IMR-90 (cell line): Measurements from ENCODE around the gene POLR2E. TPM values are rescaled to one million over a fixed set of nuclear protein-coding genes. Genes with fewer than 3 reads are reported as not detected.

ENCODE experiments used
- ATAC-seq: fragments of 200-7000 bp; cut with Tn5 transposase; 2 replicates; pipeline ENCODE4 v1.9.1; 2020; ENCODE audit warnings: low read depth, mild to moderate bottlenecking, moderate library complexity
- BruUV-seq: library from RNA; stranded (reverse); fragments of 400-500 nt; replicated peaks from 2 replicates; lab custom pipeline; 2021; lab: Mats Ljungman, UMichigan
- CTCF ChIA-PET: fragments of 300-600 bp; formaldehyde crosslinking; extraction: SDS; loops from one replicate; lab custom pipeline; 2021; ENCODE audit warnings: antibody characterized with exemption; lab: Yijun Ruan, JAX
- POLR2A ChIA-PET: fragments of 300-600 bp; sonication (Branson Sonifier 250); formaldehyde crosslinking; loops from one replicate; lab custom pipeline; 2022; ENCODE audit warnings: antibody characterized with exemption; ENCODE audit not compliant: unreplicated experiment; lab: Charles Lee
- DNase-seq: peaks from one replicate; pipeline ENCODE4 v3.0.0; 2013
- H2AFZ ChIP-seq: replicated peaks from 2 replicates; pipeline ENCODE3; 2013; ENCODE audit warnings: low read length, mild to moderate bottlenecking; ENCODE audit not compliant: poor library complexity
- H2AK5ac ChIP-seq: 2 replicates; pipeline ENCODE4 v1.6.1; 2013; ENCODE audit warnings: low read depth, low read length, inconsistent platforms
- H2AK9ac ChIP-seq: replicated peaks from 2 replicates; pipeline ENCODE3; 2013; ENCODE audit warnings: mild to moderate bottlenecking, low read depth, low read length, moderate library complexity; ENCODE audit not compliant: poor library complexity
- H2BK120ac ChIP-seq: 2 replicates; pipeline ENCODE4 v1.6.1; 2013; ENCODE audit warnings: low read depth, low read length, inconsistent platforms
- H2BK15ac ChIP-seq: 3 replicates; pipeline ENCODE4 v1.6.1; 2013; ENCODE audit warnings: low read depth, low read length, inconsistent platforms
- H2BK20ac ChIP-seq: 2 replicates; pipeline ENCODE4 v1.6.1; 2013; ENCODE audit warnings: low read depth, mild to moderate bottlenecking, inconsistent platforms, low read length, moderate library complexity
- H2BK5ac ChIP-seq: 2 replicates; pipeline ENCODE4 v1.6.1; 2013; ENCODE audit warnings: mild to moderate bottlenecking, low read depth, low read length, inconsistent platforms; ENCODE audit not compliant: poor library complexity, severe bottlenecking
- H3K14ac ChIP-seq: replicated peaks from 2 replicates; pipeline ENCODE4 v1.6.1; 2013; ENCODE audit warnings: low read depth, low read length, inconsistent platforms
- H3K18ac ChIP-seq: 2 replicates; pipeline ENCODE4 v1.6.1; 2013; ENCODE audit warnings: low read depth, low read length, control low read depth
- H3K23ac ChIP-seq: 2 replicates; pipeline ENCODE4 v1.6.1; 2013; ENCODE audit warnings: low read depth, low read length, inconsistent platforms
- H3K27ac ChIP-seq: 2 replicates; pipeline ENCODE4 v1.5.1; 2013; ENCODE audit warnings: mild to moderate bottlenecking, control low read depth, low read length; ENCODE audit not compliant: insufficient read depth
- H3K27me3 ChIP-seq: 2 replicates; pipeline ENCODE4 v1.6.1; 2013; ENCODE audit warnings: low read length; ENCODE audit not compliant: control insufficient read depth, insufficient read depth
- H3K36me3 ChIP-seq: 2 replicates; pipeline ENCODE4 v1.6.1; 2013; ENCODE audit warnings: low read length, mixed read lengths; ENCODE audit not compliant: control insufficient read depth, insufficient read depth
- H3K4ac ChIP-seq: 2 replicates; pipeline ENCODE4 v1.6.1; 2013; ENCODE audit warnings: low read depth, low read length, inconsistent platforms
- H3K4me1 ChIP-seq: 2 replicates; pipeline ENCODE4 v1.6.1; 2013; ENCODE audit warnings: low read length, mixed read lengths; ENCODE audit not compliant: control insufficient read depth, insufficient read depth
- H3K4me2 ChIP-seq: 2 replicates; pipeline ENCODE4 v1.6.1; 2013; ENCODE audit warnings: low read depth, mild to moderate bottlenecking, control low read depth, low read length, moderate library complexity
- H3K4me3 ChIP-seq: 2 replicates; pipeline ENCODE4 v1.5.1; 2013; ENCODE audit warnings: low read depth, mild to moderate bottlenecking, control low read depth, low read length, moderate library complexity; ENCODE audit not compliant: insufficient read depth
- H3K56ac ChIP-seq: 2 replicates; pipeline ENCODE4 v1.6.1; 2013; ENCODE audit warnings: low read length, inconsistent platforms; ENCODE audit not compliant: insufficient read depth; ENCODE audit errors: extremely low read depth
- H3K79me1 ChIP-seq, 2 experiments: 2 replicates each; pipeline ENCODE4 v1.6.1; 2013; ENCODE audit warnings: low read length in 2 of 2, inconsistent platforms in 1 of 2, low read depth in 1 of 2
- H3K9ac ChIP-seq: 2 replicates; pipeline ENCODE4 v1.6.1; 2013; ENCODE audit warnings: low read depth, low read length, control low read depth
- H3K9me1 ChIP-seq: 2 replicates; pipeline ENCODE4 v1.6.1; 2013; ENCODE audit warnings: low read length, inconsistent platforms; ENCODE audit not compliant: insufficient read depth
- H3K9me3 ChIP-seq: 2 replicates; pipeline ENCODE4 v1.6.1; 2013; ENCODE audit warnings: low read length; ENCODE audit not compliant: control insufficient read depth, insufficient read depth
- H4K20me1 ChIP-seq: 2 replicates; pipeline ENCODE4 v1.6.1; 2013; ENCODE audit warnings: low read length, inconsistent platforms; ENCODE audit not compliant: insufficient read depth
- H4K5ac ChIP-seq: 2 replicates; pipeline ENCODE4 v1.6.1; 2013; ENCODE audit warnings: mild to moderate bottlenecking, low read depth, low read length, control low read depth
- H4K8ac ChIP-seq, 2 experiments: 2 replicates each; pipeline ENCODE4 v1.6.1; 2013; ENCODE audit warnings: low read depth in 2 of 2, low read length in 2 of 2, control low read depth in 1 of 2, inconsistent platforms in 1 of 2
- H4K91ac ChIP-seq: 2 replicates; pipeline ENCODE4 v1.6.1; 2013; ENCODE audit warnings: low read depth, low read length, inconsistent platforms; ENCODE audit not compliant: insufficient read depth
- CEBPB ChIP-seq: IDR thresholded peaks from 2 replicates; pipeline ENCODE4 v1.6.1; 2012; ENCODE audit warnings: low read depth, low read length, improper control_type of control experiment
- CHD1 ChIP-seq: IDR thresholded peaks from 2 replicates; pipeline ENCODE4 v1.6.1; 2012; ENCODE audit warnings: low read depth, low read length, improper control_type of control experiment
- FOS ChIP-seq: fragments of 150-350 bp; IDR thresholded peaks from 2 replicates; pipeline ENCODE4 v1.6.1; 2016; ENCODE audit warnings: low read depth, low read length
- MAFK ChIP-seq: IDR thresholded peaks from 2 replicates; pipeline ENCODE4 v1.6.1; 2012; ENCODE audit warnings: low read depth, low read length, improper control_type of control experiment
- MAZ ChIP-seq: IDR thresholded peaks from 2 replicates; pipeline ENCODE4 v1.6.1; 2012; ENCODE audit warnings: low read depth, mild to moderate bottlenecking, low read length, improper control_type of control experiment, moderate library complexity, borderline replicate concordance
- MXI1 ChIP-seq: IDR thresholded peaks from 2 replicates; pipeline ENCODE4 v1.6.1; 2012; ENCODE audit warnings: low read depth, mild to moderate bottlenecking, low read length, moderate library complexity, borderline replicate concordance
- POLR2A ChIP-seq: IDR thresholded peaks from 2 replicates; pipeline ENCODE4 v1.6.1; 2012; ENCODE audit warnings: mild to moderate bottlenecking, low read depth, low read length
- RCOR1 ChIP-seq: IDR thresholded peaks from 2 replicates; pipeline ENCODE4 v1.6.1; 2012; ENCODE audit warnings: mild to moderate bottlenecking, low read length, improper control_type of control experiment; ENCODE audit not compliant: insufficient replicate concordance
- WGBS, 2 experiments: methylation state at CpG; one replicate each; pipeline versions ENCODE4 v1.1.5 to v1.1.7; 2013; ENCODE audit warnings: missing lambda C conversion rate in 2 of 2; ENCODE audit not compliant: insufficient read length in 1 of 2; ENCODE audit errors: extremely low coverage in 2 of 2; 5-methylcytosine and 5-hydroxymethylcytosine counted together
- dilution Hi-C: fragments of 300-500 bp; cut with HindIII; formaldehyde crosslinking; loops from one replicate; pipeline ENCODE4 v1.14.3; 2018; ENCODE audit warnings: low sequenced_read_pairs; ENCODE audit not compliant: unreplicated experiment
- in situ Hi-C: fragments of 300-500 bp; cut with MboI; formaldehyde crosslinking; loops from 3 replicates; pipeline ENCODE4 v1.14.3; 2019; ENCODE audit warnings: low sequenced_read_pairs, inconsistent platforms, mixed read lengths
- intact Hi-C: fragments of 100-400 bp; cut with micrococcal nuclease; formaldehyde crosslinking; loops from 2 replicates; pipeline ENCODE4 v1.10.0; 2022
- polyA plus RNA-seq, 3 experiments: library from polyadenylated mRNA; depleted of rRNA; stranded (reverse); fragments of >200 nt; gene quantifications; 2 replicates each; pipeline ENCODE4 v1.2.3, GENCODE V29; 2012; ENCODE audit warnings: low replicate concordance in 1 of 3
- total RNA-seq: library from RNA; depleted of rRNA; stranded (reverse); fragments of >200 nt; gene quantifications from 2 replicates; pipeline ENCODE4 v1.2.3, GENCODE V29; 2012

Gene POLR2E
- total and polyA plus RNA-seq, 2 of the 4 experiments (the other 2 are of a cell fraction), result 294 to 391 TPM

- Histone ChIP-seq H3K4me3 (no peak overlapping the region), H2BK120ac (no peak overlapping the region), H2AFZ (no peak overlapping the region), H3K4me1 (peaks cover 10% of the 10 kb centered on the region; the same call in 1 of the 2 replicates), H3K79me1 (peaks cover 3 to 28% of the 10 kb centered on the region in 2 experiments; a peak in 2 of 4 replicates), H3K23ac (no peak overlapping the region), H4K8ac (no peak overlapping the region), H2BK5ac (no peak overlapping the region), H3K36me3 (peaks cover 32% of the 10 kb centered on the region), H3K9me3 (no peaks in the 10 kb centered on the region), H2BK15ac (no peak overlapping the region), H2AK5ac (no peak overlapping the region), H3K9me1 (peaks cover 5% of the 10 kb centered on the region; the same call in 1 of the 2 replicates), H4K91ac (no peak overlapping the region), H3K27me3 (no peaks in the 10 kb centered on the region), H3K18ac (no peak overlapping the region), H3K27ac (no peak overlapping the region), H3K14ac (no peak overlapping the region), H2AK9ac (no peak overlapping the region), H4K5ac (no peak overlapping the region), H4K20me1 (peaks cover 18% of the 10 kb centered on the region), H3K4me2 (no peak overlapping the region; the same call in 1 of the 2 replicates), H3K9ac (no peak overlapping the region), H3K56ac (no peak overlapping the region), H3K4ac (no peak overlapping the region), H2BK20ac (no peak overlapping the region)
- ATAC-seq (no peak), DNase-seq (no peak)
- in situ Hi-C loops (no loop called here), dilution Hi-C loops (no loop called here), intact Hi-C loops (no loop called here)
- POLR2A ChIA-PET, result interaction anchor here (0.5 kb wide), 1 partner anchor 50 kb away, joined by 5 read pairs; no protein-coding TSS in a partner anchor
- WGBS, 2 experiments, result 96% methylated on average over 6 of the region's 15 CpGs; no CpG with 5 or more reads in 1 of the 2 experiments
- CTCF ChIA-PET, result no interaction called here
- no TSS peak for BruUV-seq
- TF ChIP-seq CEBPB (no peak), FOS (no peak), CHD1 (no peak), POLR2A (no peak), MAZ (no peak), MXI1 (no peak), RCOR1 (no peak), MAFK (no peak)
Observed at GRCh38 chr19:1093330-1093729, 1.8 kb downstream of the POLR2E start.
